Neural progenitor cell (in vitro differentiated cells): ENCODE measurements around the gene DCAF5. TPM values are rescaled to one million over a fixed set of nuclear protein-coding genes. Genes with fewer than 3 reads are reported as not detected.

Source experiments
- DNase-seq: peaks from one replicate; pipeline ENCODE4 v3.0.0-alpha.2; 2016; ENCODE audit warnings: low spot score
- H2AFZ ChIP-seq: fragments of 200-600 bp; sonication (generic); replicated peaks from 2 replicates; pipeline ENCODE4 v1.6.1; 2016; ENCODE audit warnings: antibody characterized with exemption
- H3F3A ChIP-seq: fragments of 200-600 bp; sonication (generic); 2 replicates; pipeline ENCODE4 v1.6.1; 2016; ENCODE audit warnings: antibody characterized with exemption, low read depth
- H3K27ac ChIP-seq: fragments of 200-600 bp; sonication (generic); 2 replicates; pipeline ENCODE4 v1.5.1; 2016; ENCODE audit warnings: mild to moderate bottlenecking
- H3K27me3 ChIP-seq: fragments of 200-600 bp; sonication (generic); 2 replicates; pipeline ENCODE4 v1.6.1; 2016; ENCODE audit warnings: mild to moderate bottlenecking, moderate library complexity
- H3K36me3 ChIP-seq: fragments of 200-600 bp; sonication (generic); 2 replicates; pipeline ENCODE4 v1.5.1; 2016
- H3K4me1 ChIP-seq: fragments of 200-600 bp; sonication (generic); 2 replicates; pipeline ENCODE4 v1.6.1; 2016; ENCODE audit warnings: mixed run types
- H3K4me2 ChIP-seq: fragments of 200-600 bp; sonication (generic); 2 replicates; pipeline ENCODE4 v1.6.1; 2016
- H3K4me3 ChIP-seq: fragments of 200-600 bp; sonication (generic); 2 replicates; pipeline ENCODE4 v1.5.1; 2016
- H3K79me2 ChIP-seq: fragments of 200-600 bp; sonication (generic); 2 replicates; pipeline ENCODE4 v1.6.1; 2016; ENCODE audit warnings: low read depth
- H3K9ac ChIP-seq: fragments of 200-600 bp; sonication (generic); 2 replicates; pipeline ENCODE4 v1.6.1; 2016
- H3K9me3 ChIP-seq: fragments of 200-600 bp; sonication (generic); 2 replicates; pipeline ENCODE4 v1.5.1; 2016; ENCODE audit warnings: low read depth
- H4K20me1 ChIP-seq: fragments of 200-600 bp; sonication (generic); 2 replicates; pipeline ENCODE4 v1.6.1; 2016; ENCODE audit warnings: low read depth
- H3K27ac Mint-ChIP-seq: 3 replicates; pipeline ENCODE4 v1.8.0; 2021; ENCODE audit warnings: mixed read lengths
- H3K27me3 Mint-ChIP-seq: 2 replicates; pipeline ENCODE4 v1.8.0; 2022; ENCODE audit warnings: low read depth, mild to moderate bottlenecking, inconsistent platforms, moderate library complexity, mixed read lengths; ENCODE audit not compliant: insufficient read depth
- H3K36me3 Mint-ChIP-seq: 3 replicates; pipeline ENCODE4 v1.8.0; 2021; ENCODE audit warnings: mixed read lengths
- H3K4me1 Mint-ChIP-seq: 3 replicates; pipeline ENCODE4 v1.8.0; 2021; ENCODE audit warnings: mixed read lengths
- H3K4me3 Mint-ChIP-seq: 3 replicates; pipeline ENCODE4 v1.8.0; 2021; ENCODE audit warnings: mild to moderate bottlenecking, moderate library complexity, mixed read lengths
- H3K9me3 Mint-ChIP-seq: 3 replicates; pipeline ENCODE4 v1.8.0; 2020; ENCODE audit warnings: mixed read lengths
- CTCF ChIP-seq: fragments of 200-600 bp; sonication (generic); IDR thresholded peaks from 2 replicates; pipeline ENCODE4 v1.5.1; 2017; ENCODE audit warnings: antibody characterized with exemption, mild to moderate bottlenecking
- EZH2 ChIP-seq: fragments of 200-600 bp; sonication (generic); IDR thresholded peaks from 2 replicates; pipeline ENCODE4 v1.6.1; 2017; ENCODE audit warnings: antibody characterized with exemption, mild to moderate bottlenecking, moderate library complexity
- EZH2phosphoT487 ChIP-seq: fragments of 200-600 bp; sonication (generic); IDR thresholded peaks from 2 replicates; pipeline ENCODE4 v1.6.1; 2017; ENCODE audit warnings: antibody characterized with exemption
- total RNA-seq: library from RNA; depleted of rRNA; stranded (reverse); fragments of >200 nt; gene quantifications from 2 replicates; pipeline ENCODE4 v1.2.3, GENCODE V29; 2015; ENCODE audit warnings: low replicate concordance

Gene DCAF5
- total RNA-seq, 1 donor from 2014 or later: 22.4 TPM

- Mint-ChIP-seq H3K27me3 (no peaks in the 10 kb centered on the region), H3K36me3 (no peaks in the 10 kb centered on the region), H3K9me3 (no peaks in the 10 kb centered on the region), H3K4me3 (no peak overlapping the region), H3K27ac (no peak overlapping the region), H3K4me1 (peaks cover 51% of the 10 kb centered on the region)
- Histone ChIP-seq H3K27ac (no peak overlapping the region), H3K9me3 (no peaks in the 10 kb centered on the region), H3K4me3 (no peak overlapping the region), H2AFZ (no peak overlapping the region), H3K9ac (no peak overlapping the region), H3K27me3 (no peaks in the 10 kb centered on the region), H4K20me1 (peaks cover 12% of the 10 kb centered on the region), H3K79me2 (peaks cover 80% of the 10 kb centered on the region), H3K4me1 (peaks cover 41% of the 10 kb centered on the region), H3K4me2 (no peak overlapping the region), H3K36me3 (no peaks in the 10 kb centered on the region), H3F3A (peaks cover 21% of the 10 kb centered on the region)
- DNase-seq: no peak
- TF ChIP-seq EZH2 (no peak), EZH2phosphoT487 (no peak), CTCF (no peak)
Observed at GRCh38 chr14:69132513-69133181, 20.3 kb downstream of the DCAF5 start.

GRCh38 chr14:69131176-69131575 lies 21.7 kb downstream of the DCAF5 start:
- Mint-ChIP-seq H3K36me3 (no peaks in the 10 kb centered on the region), H3K4me1 (peaks cover 47% of the 10 kb centered on the region), H3K4me3 (peak overlapping the region; percentile 59), H3K27ac (peak overlapping the region; percentile 64), H3K27me3 (no peaks in the 10 kb centered on the region), H3K9me3 (no peaks in the 10 kb centered on the region)
- Histone ChIP-seq H4K20me1 (peaks cover 9% of the 10 kb centered on the region), H3K4me1 (peaks cover 34% of the 10 kb centered on the region), H3K4me2 (peak overlapping the region; percentile 68), H3F3A (peaks cover 21% of the 10 kb centered on the region), H3K4me3 (peak overlapping the region; percentile 20), H3K36me3 (no peaks in the 10 kb centered on the region), H3K9me3 (no peaks in the 10 kb centered on the region), H3K27me3 (no peaks in the 10 kb centered on the region), H3K27ac (peak overlapping the region; percentile 83), H2AFZ (no peak overlapping the region), H3K79me2 (peaks cover 80% of the 10 kb centered on the region), H3K9ac (no peak overlapping the region)
- peak; percentile 74 for DNase-seq
- TF ChIP-seq EZH2phosphoT487: no peak
- TF ChIP-seq CTCF: no peak
- TF ChIP-seq EZH2: no peak

GRCh38 chr14:69129264-69129880 lies 23.5 kb downstream of the DCAF5 start:
- Mint-ChIP-seq H3K36me3 (no peaks in the 10 kb centered on the region), H3K4me1 (peaks cover 45% of the 10 kb centered on the region), H3K27ac (peak overlapping the region; percentile 80), H3K4me3 (no peak overlapping the region), H3K9me3 (no peaks in the 10 kb centered on the region), H3K27me3 (no peaks in the 10 kb centered on the region)
- Histone ChIP-seq H3K79me2 (peaks cover 79% of the 10 kb centered on the region), H3K4me2 (peak overlapping the region; percentile 68), H3K4me1 (peaks cover 34% of the 10 kb centered on the region), H4K20me1 (peaks cover 10% of the 10 kb centered on the region), H3K4me3 (peak overlapping the region; percentile 15), H3F3A (peaks cover 21% of the 10 kb centered on the region), H3K36me3 (no peaks in the 10 kb centered on the region), H2AFZ (peak overlapping the region; percentile 69), H3K9ac (no peak overlapping the region), H3K27ac (peak overlapping the region; percentile 77), H3K27me3 (no peaks in the 10 kb centered on the region), H3K9me3 (no peaks in the 10 kb centered on the region)
- DNase-seq: peak; percentile 91
- TF ChIP-seq CTCF (peak; percentile 97), EZH2phosphoT487 (no peak), EZH2 (no peak)
